ENCODE measurements around the gene GNAI3. TPM values are rescaled to one million over a fixed set of nuclear protein-coding genes. Genes with fewer than 3 reads are reported as not detected.

Gene GNAI3
- total RNA-seq: 1 to 10 TPM; 7.5 to 8.3 TPM

- DNase-seq (peak; percentile 99), ATAC-seq (peak; percentile 94)
- peak within 1 kb of the TSS; percentile 95 for H3K4me3 Mint-ChIP-seq
- H3K4me1 Mint-ChIP-seq: peaks cover 35% of the 10 kb centered on the region
- no peaks in the 10 kb centered on the region for H3K9me3 Mint-ChIP-seq (ENCODE audit: low read depth)
- H3K36me3 Mint-ChIP-seq: peaks cover 10% of the 10 kb centered on the region
- CTCF ChIA-PET: interaction anchor here (0.7 to 3.5 kb wide), 33 partner anchors 10 to 1071 kb away, joined by 3 to 34 read pairs (median 5); partner anchors contain the start of genes AHCYL1, AMPD2, ATXN7L2 and CYB561D1
- no peaks in the 10 kb centered on the region for H3K27me3 Mint-ChIP-seq
- peak within 1 kb of the TSS; percentile 98 for H3K27ac Mint-ChIP-seq
Measured at GRCh38 chr1:109548321-109549267, at the start of gene GNAI3. GNAI3 (plus strand) TSS chr1:109548615; CDS start chr1:109548721, 106 bp downstream.

GRCh38 chr1:109499081-109499480, 49.3 kb upstream of the GNAI3 start:
- no peak for DNase-seq
- Mint-ChIP-seq H3K9me3 (ENCODE audit: low read depth) (no peaks in the 10 kb centered on the region), H3K36me3 (peaks cover 21% of the 10 kb centered on the region), H3K27ac (no peak overlapping the region), H3K4me1 (peaks cover 77% of the 10 kb centered on the region), H3K4me3 (no peak overlapping the region), H3K27me3 (no peaks in the 10 kb centered on the region)
- CTCF ChIA-PET: interaction anchor here (1.1 to 46.0 kb wide), 3 partner anchors 0 to 121 kb away, joined by 3 to 1550 read pairs (median 1550); partner anchors contain the start of genes AMIGO1, ATXN7L2, CYB561D1 and GPR61
- no peak for ATAC-seq

GRCh38 chr1:109499661-109500536, 48.5 kb upstream of the GNAI3 start:
- peak overlapping the region; percentile 57 for H3K27ac Mint-ChIP-seq
- H3K36me3 Mint-ChIP-seq: peaks cover 21% of the 10 kb centered on the region

GRCh38 chr1:109500941-109501381, 47.5 kb upstream of the GNAI3 start:
- DNase-seq (no peak), ATAC-seq (no peak)
- H3K27me3 Mint-ChIP-seq: no peaks in the 10 kb centered on the region
- peaks cover 67% of the 10 kb centered on the region for H3K4me1 Mint-ChIP-seq
- peaks cover 19% of the 10 kb centered on the region for H3K36me3 Mint-ChIP-seq
- H3K27ac Mint-ChIP-seq: peak overlapping the region; percentile 22
- H3K9me3 Mint-ChIP-seq (ENCODE audit: low read depth): no peaks in the 10 kb centered on the region
- H3K4me3 Mint-ChIP-seq: no peak overlapping the region
- CTCF ChIA-PET: interaction anchor here (1.3 to 46.0 kb wide), 3 partner anchors 2 to 76 kb away, joined by 4 to 1550 read pairs (median 1550); partner anchors contain the start of genes AMIGO1, ATXN7L2, CYB561D1 and GPR61

More at GRCh38 chr1:109499661-109500536, 48.5 kb upstream of the GNAI3 start:
- Mint-ChIP-seq H3K4me3 (no peak overlapping the region), H3K9me3 (ENCODE audit: low read depth) (no peaks in the 10 kb centered on the region), H3K4me1 (peaks cover 76% of the 10 kb centered on the region), H3K27me3 (no peaks in the 10 kb centered on the region)
- ATAC-seq (peak; percentile 25), DNase-seq (peak; percentile 64)
- CTCF ChIA-PET: interaction anchor here (1.0 to 46.0 kb wide), 4 partner anchors 1 to 121 kb away, joined by 3 to 1550 read pairs (median 776); partner anchors contain the start of genes AMIGO1, ATXN7L2, CYB561D1 and GPR61

GRCh38 chr1:109501644-109502363, 46.6 kb upstream of the GNAI3 start:
- DNase-seq (no peak), ATAC-seq (peak; percentile 58)
- no peak overlapping the region for H3K4me3 Mint-ChIP-seq
- H3K27ac Mint-ChIP-seq: peak overlapping the region; percentile 92
- peaks cover 12% of the 10 kb centered on the region for H3K36me3 Mint-ChIP-seq
- peaks cover 61% of the 10 kb centered on the region for H3K4me1 Mint-ChIP-seq
- no peaks in the 10 kb centered on the region for H3K9me3 Mint-ChIP-seq (ENCODE audit: low read depth)
- CTCF ChIA-PET: interaction anchor here (1.3 to 46.0 kb wide), 4 partner anchors 3 to 128 kb away, joined by 4 to 1550 read pairs (median 777); partner anchors contain the start of genes AMIGO1, ATXN7L2, CYB561D1 and GPR61
- H3K27me3 Mint-ChIP-seq: no peaks in the 10 kb centered on the region

GRCh38 chr1:109502364-109502851, 46.0 kb upstream of the GNAI3 start:
- ATAC-seq (peak; percentile 79), DNase-seq (peak; percentile 54)
- Mint-ChIP-seq H3K4me3 (no peak overlapping the region), H3K27ac (peak overlapping the region; percentile 92), H3K27me3 (peaks cover 2% of the 10 kb centered on the region), H3K4me1 (peaks cover 59% of the 10 kb centered on the region), H3K9me3 (ENCODE audit: low read depth) (no peaks in the 10 kb centered on the region), H3K36me3 (peaks cover 12% of the 10 kb centered on the region)
- CTCF ChIA-PET: interaction anchor here (1.3 to 46.0 kb wide), 4 partner anchors 3 to 127 kb away, joined by 4 to 1550 read pairs (median 777); partner anchors contain the start of genes AMIGO1, ATXN7L2, CYB561D1 and GPR61

GRCh38 chr1:109503935-109504334, 44.5 kb upstream of the GNAI3 start:
- Mint-ChIP-seq H3K9me3 (ENCODE audit: low read depth) (no peaks in the 10 kb centered on the region), H3K27ac (no peak overlapping the region), H3K4me1 (peaks cover 58% of the 10 kb centered on the region), H3K4me3 (no peak overlapping the region), H3K36me3 (peaks cover 12% of the 10 kb centered on the region), H3K27me3 (peaks cover 11% of the 10 kb centered on the region)
- DNase-seq: no peak
- ATAC-seq: no peak
- CTCF ChIA-PET: interaction anchor here (43.7 to 46.0 kb wide), 2 partner anchors 5 to 16 kb away, joined by 1550 read pairs; partner anchors contain the start of genes AMIGO1, ATXN7L2, CYB561D1 and GPR61

- peaks cover 16% of the 10 kb centered on the region for H3K27me3 Mint-ChIP-seq
- H3K9me3 Mint-ChIP-seq (ENCODE audit: low read depth): no peaks in the 10 kb centered on the region
- H3K4me3 Mint-ChIP-seq: no peak overlapping the region
- peaks cover 58% of the 10 kb centered on the region for H3K4me1 Mint-ChIP-seq
- H3K36me3 Mint-ChIP-seq: peaks cover 9% of the 10 kb centered on the region
- CTCF ChIA-PET: interaction anchor here (43.7 to 46.0 kb wide), 2 partner anchors 6 to 15 kb away, joined by 1550 read pairs; partner anchors contain the start of genes AMIGO1, ATXN7L2, CYB561D1 and GPR61
- peak overlapping the region; percentile 44 for H3K27ac Mint-ChIP-seq
- no peak for ATAC-seq
- no peak for DNase-seq
Measured at GRCh38 chr1:109504974-109505373, 43.4 kb upstream of the GNAI3 start.

GRCh38 chr1:109508001-109508872, 40.2 kb upstream of the GNAI3 start:
- Mint-ChIP-seq H3K4me1 (peaks cover 28% of the 10 kb centered on the region), H3K27ac (no peak overlapping the region), H3K4me3 (peak overlapping the region; percentile 68), H3K9me3 (ENCODE audit: low read depth) (no peaks in the 10 kb centered on the region), H3K27me3 (peaks cover 34% of the 10 kb centered on the region), H3K36me3 (no peaks in the 10 kb centered on the region)
- ATAC-seq (no peak), DNase-seq (no peak)
- CTCF ChIA-PET: interaction anchor here (43.7 to 46.0 kb wide), 2 partner anchors 9 to 11 kb away, joined by 1550 read pairs; partner anchors contain the start of genes AMIGO1, ATXN7L2, CYB561D1 and GPR61

- CTCF ChIA-PET: interaction anchor here (43.7 to 46.0 kb wide), 2 partner anchors 10 to 11 kb away, joined by 1550 read pairs; partner anchors contain the start of genes AMIGO1, ATXN7L2, CYB561D1 and GPR61
- Mint-ChIP-seq H3K27me3 (peaks cover 36% of the 10 kb centered on the region), H3K9me3 (ENCODE audit: low read depth) (no peaks in the 10 kb centered on the region), H3K4me3 (peak overlapping the region; percentile 68), H3K4me1 (peaks cover 26% of the 10 kb centered on the region), H3K36me3 (no peaks in the 10 kb centered on the region), H3K27ac (no peak overlapping the region)
- DNase-seq (no peak), ATAC-seq (no peak)
Measured at GRCh38 chr1:109508873-109509175, 39.6 kb upstream of the GNAI3 start.

All from activated CD8-positive, alpha-beta memory T cell treated with anti-CD3 and anti-CD28 coated beads, Interleukin-2, amount 10 ng/mL, durations not matched to agents 7 days and 5 days (primary cell).